DOHH2 (cell line): ENCODE data around the gene FAM111B.
"Not testable (repeated sequence)": the region's sequence is repeated elsewhere in the genome, so short reads cannot be mapped to it uniquely, and the experiment has no call there.

ENCODE experiments used
- H3F3A ChIP-seq: fragments of 200-600 bp; sonication (generic), shearing (Covaris generic); 2 replicates; pipeline ENCODE4 v1.6.0; 2016; ENCODE audit warnings: antibody characterized with exemption, mild to moderate bottlenecking; ENCODE audit not compliant: control insufficient read depth, insufficient read depth
- H3K27ac ChIP-seq: fragments of 200-600 bp; sonication (generic); 2 replicates; pipeline ENCODE4 v1.5.1; 2014; ENCODE audit warnings: low read depth, mild to moderate bottlenecking, low read length, moderate library complexity
- H3K27me3 ChIP-seq: fragments of 200-600 bp; sonication (generic); 2 replicates; pipeline ENCODE4 v1.6.1; 2014; ENCODE audit warnings: mild to moderate bottlenecking, low read length, mixed read lengths; ENCODE audit not compliant: control insufficient read depth
- H3K36me3 ChIP-seq: fragments of 200-600 bp; sonication (generic); 2 replicates; pipeline ENCODE4 v1.6.1; 2014; ENCODE audit warnings: mild to moderate bottlenecking, low read length, moderate library complexity, mixed read lengths; ENCODE audit not compliant: control insufficient read depth
- H3K4me1 ChIP-seq: fragments of 200-600 bp; sonication (generic); 2 replicates; pipeline ENCODE4 v1.6.1; 2014; ENCODE audit warnings: mild to moderate bottlenecking, low read length, mixed read lengths; ENCODE audit not compliant: control insufficient read depth
- H3K4me2 ChIP-seq: fragments of 200-600 bp; sonication (generic); 2 replicates; pipeline ENCODE4 v1.6.0; 2014; ENCODE audit warnings: mild to moderate bottlenecking, low read length, moderate library complexity
- H3K4me3 ChIP-seq: fragments of 200-600 bp; sonication (generic); 2 replicates; pipeline ENCODE4 v1.5.1; 2014; ENCODE audit warnings: mild to moderate bottlenecking, low read length, mixed read lengths
- H3K79me2 ChIP-seq: fragments of 200-600 bp; sonication (generic); 2 replicates; pipeline ENCODE4 v1.6.1; 2014; ENCODE audit warnings: mild to moderate bottlenecking, low read length, mixed read lengths; ENCODE audit not compliant: control insufficient read depth
- H3K9me2 ChIP-seq: fragments of 200-600 bp; sonication (generic); replicated peaks from 2 replicates; pipeline ENCODE4 v1.6.1; 2014; ENCODE audit warnings: mild to moderate bottlenecking, low read length, mixed read lengths; ENCODE audit not compliant: control insufficient read depth
- H3K9me3 ChIP-seq: fragments of 200-600 bp; sonication (generic); 2 replicates; pipeline ENCODE4 v1.6.1; 2014; ENCODE audit warnings: antibody characterized with exemption, low read length, mixed read lengths; ENCODE audit not compliant: control insufficient read depth, insufficient read depth
- H4K20me1 ChIP-seq: fragments of 200-600 bp; sonication (generic); 2 replicates; pipeline ENCODE4 v1.6.0; 2014; ENCODE audit warnings: low read depth, mild to moderate bottlenecking, antibody characterized with exemption, low read length, moderate library complexity; ENCODE audit not compliant: control insufficient read depth, insufficient read depth
- CTCF ChIP-seq: fragments of 200-600 bp; sonication (generic); IDR thresholded peaks from one replicate; pipeline ENCODE4 v1.5.1; 2014; ENCODE audit warnings: antibody characterized with exemption, mild to moderate bottlenecking, low read depth, low read length; ENCODE audit not compliant: poor library complexity, severe bottlenecking
- EZH2phosphoT487 ChIP-seq: fragments of 200-600 bp; sonication (generic); IDR thresholded peaks from 2 replicates; pipeline ENCODE4 v1.6.1; 2017; ENCODE audit warnings: borderline replicate concordance, mild to moderate bottlenecking, antibody characterized with exemption, low read length, moderate library complexity, mixed read lengths

FAM111B gene

DNA sequence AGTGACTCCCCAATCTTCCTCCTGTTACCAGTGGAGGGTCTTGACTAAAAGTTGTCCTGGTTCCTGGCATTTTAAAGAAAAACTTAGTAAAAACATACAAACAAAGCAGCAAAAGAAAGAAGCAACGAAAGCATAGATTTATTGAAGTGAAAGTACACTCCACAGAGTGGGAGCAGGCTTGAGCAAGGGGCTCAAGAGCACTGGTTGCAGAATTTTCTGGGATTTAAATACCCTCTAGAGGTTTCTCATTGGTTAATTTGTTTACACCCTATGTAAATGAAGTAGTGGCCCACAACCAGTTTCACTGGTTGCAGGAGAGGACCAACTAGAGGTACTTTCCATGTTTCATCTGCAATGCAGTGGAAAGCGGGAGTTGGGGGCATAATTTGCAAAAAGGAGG, 10.7 kb downstream of the FAM111B start:
- no peaks in the 10 kb centered on the region for H3K9me2 ChIP-seq
- H4K20me1 ChIP-seq: no peaks in the 10 kb centered on the region
- H3K4me1 ChIP-seq: peaks cover 6% of the 10 kb centered on the region
- TF ChIP-seq EZH2phosphoT487: no peak
- H3K4me3 ChIP-seq: no peak overlapping the region
- peaks cover 40% of the 10 kb centered on the region for H3K9me3 ChIP-seq
- no peak overlapping the region for H3K4me2 ChIP-seq
- H3F3A ChIP-seq: no peaks in the 10 kb centered on the region
- H3K79me2 ChIP-seq: no peaks in the 10 kb centered on the region
- peaks cover 84% of the 10 kb centered on the region for H3K36me3 ChIP-seq
- no peaks in the 10 kb centered on the region for H3K27me3 ChIP-seq
- H3K27ac ChIP-seq: no peak overlapping the region

DNA sequence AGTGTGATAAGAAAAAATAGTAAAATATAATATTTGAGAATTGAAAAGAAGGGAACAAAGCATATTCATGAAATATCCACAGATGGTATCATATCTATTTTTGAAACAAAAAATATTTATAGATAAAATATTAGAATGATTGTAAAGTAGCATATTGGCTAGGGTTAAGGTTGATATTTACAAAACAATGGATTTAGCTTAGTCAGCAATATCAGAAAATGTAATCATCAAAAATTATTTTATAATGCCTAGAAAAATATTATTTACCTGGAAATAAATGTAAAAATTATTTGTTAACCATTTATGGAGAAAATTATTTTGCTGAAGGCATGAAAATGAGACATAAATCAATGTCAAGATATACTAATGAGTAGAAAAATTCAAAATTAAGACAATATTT, 12.8 kb downstream of the FAM111B start:
- no peaks in the 10 kb centered on the region for H3K27me3 ChIP-seq
- peaks cover 6% of the 10 kb centered on the region for H3K4me1 ChIP-seq
- peaks cover 43% of the 10 kb centered on the region for H3K9me3 ChIP-seq
- H3K36me3 ChIP-seq: peaks cover 79% of the 10 kb centered on the region
- H3K9me2 ChIP-seq: no peaks in the 10 kb centered on the region
- no peaks in the 10 kb centered on the region for H3K79me2 ChIP-seq
- no peaks in the 10 kb centered on the region for H3F3A ChIP-seq
- H3K4me2 ChIP-seq: no peak overlapping the region
- no peak overlapping the region for H3K27ac ChIP-seq
- no peak overlapping the region for H3K4me3 ChIP-seq
- TF ChIP-seq CTCF (no peak), EZH2phosphoT487 (no peak)
- H4K20me1 ChIP-seq: no peaks in the 10 kb centered on the region

DNA sequence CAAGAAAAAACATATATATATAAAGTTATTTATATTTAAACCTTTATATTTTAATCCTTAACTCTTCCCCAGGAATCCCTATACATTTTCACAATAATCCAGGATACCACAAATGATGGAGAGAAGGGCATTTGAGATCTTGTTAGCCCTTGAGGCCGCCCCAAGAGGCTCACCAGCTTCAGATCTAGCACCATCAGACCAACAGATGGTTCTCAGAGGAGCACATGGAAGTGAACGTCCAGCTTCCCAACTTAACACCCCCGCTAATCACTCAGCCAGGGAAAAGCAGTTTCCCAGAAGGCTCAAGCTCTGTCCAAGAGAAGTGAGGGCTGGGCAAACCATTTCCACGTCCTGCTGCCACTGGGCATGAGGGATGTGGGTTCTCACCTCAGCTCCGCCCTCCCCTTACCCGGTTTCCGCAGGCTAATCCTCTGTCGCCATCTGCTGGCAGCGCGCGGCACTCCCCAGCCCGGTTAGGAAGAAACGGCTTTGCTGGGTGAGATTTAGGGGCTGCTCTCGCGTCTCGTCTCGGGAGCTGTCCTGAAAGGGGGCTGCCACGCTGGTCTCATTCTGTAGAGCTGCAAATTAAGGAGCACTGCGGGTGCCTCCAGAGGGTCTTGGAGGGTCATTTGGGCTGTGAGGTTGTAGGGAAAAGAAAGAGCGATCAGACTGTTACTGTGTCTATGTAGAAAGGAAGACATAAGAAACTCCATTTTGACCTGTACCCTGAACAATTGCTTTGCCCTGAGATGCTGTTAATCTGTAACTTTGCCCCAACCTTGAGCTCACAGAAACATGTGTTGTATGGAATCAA, 28.8 kb downstream of the FAM111B start:
- Histone ChIP-seq H3K4me3 (peak overlapping the region; percentile 37; the same call in 1 of the 2 replicates), H3K9me3 (peaks cover 42% of the 10 kb centered on the region)

DNA sequence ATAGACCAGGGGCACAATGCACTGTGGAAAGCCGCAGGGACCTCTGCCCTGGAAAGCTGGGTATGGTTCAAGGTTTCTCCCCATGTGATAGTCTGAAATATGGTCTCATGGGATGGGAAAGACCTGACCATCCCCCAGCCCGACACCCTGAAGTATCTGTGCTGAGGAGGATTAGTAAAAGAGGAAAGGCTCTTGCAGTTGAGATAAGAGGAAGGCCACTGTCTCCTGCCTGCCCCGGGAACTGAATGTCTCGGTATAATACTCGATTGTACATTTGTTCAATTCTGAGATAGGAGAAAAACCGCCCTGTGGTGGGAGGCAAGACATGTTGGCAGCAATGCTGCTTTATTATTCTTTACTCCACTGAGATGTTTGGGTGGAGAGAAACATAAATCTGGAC, 29.5 kb downstream of the FAM111B start:
- H3K4me3 ChIP-seq, H3F3A ChIP-seq, H3K79me2 ChIP-seq, H3K4me2 ChIP-seq, H3K27ac ChIP-seq, H3K9me2 ChIP-seq, H3K27me3 ChIP-seq, H4K20me1 ChIP-seq: not testable (repeated sequence)
- Histone ChIP-seq H3K36me3 (peaks cover 32% of the 10 kb centered on the region), H3K4me1 (peaks cover 34% of the 10 kb centered on the region), H3K9me3 (peaks cover 35% of the 10 kb centered on the region)

More for the DNA sequence above, 28.8 kb downstream of the FAM111B start:
- TF ChIP-seq EZH2phosphoT487 (no peak), CTCF (peak; percentile 97)
- Histone ChIP-seq H3K27ac (no peak overlapping the region), H3K4me2 (peak overlapping the region; percentile 53), H3K9me2 (no peaks in the 10 kb centered on the region), H3K79me2 (no peaks in the 10 kb centered on the region), H4K20me1 (no peaks in the 10 kb centered on the region), H3F3A (no peaks in the 10 kb centered on the region), H3K36me3 (peaks cover 37% of the 10 kb centered on the region), H3K4me1 (peaks cover 33% of the 10 kb centered on the region), H3K27me3 (no peaks in the 10 kb centered on the region)
